ENCODE data around the gene WTIP.
"Not testable (repeated sequence)": the region's sequence is repeated elsewhere in the genome, so short reads cannot be mapped to it uniquely, and the experiment has no call there.

The WTIP gene

DNA sequence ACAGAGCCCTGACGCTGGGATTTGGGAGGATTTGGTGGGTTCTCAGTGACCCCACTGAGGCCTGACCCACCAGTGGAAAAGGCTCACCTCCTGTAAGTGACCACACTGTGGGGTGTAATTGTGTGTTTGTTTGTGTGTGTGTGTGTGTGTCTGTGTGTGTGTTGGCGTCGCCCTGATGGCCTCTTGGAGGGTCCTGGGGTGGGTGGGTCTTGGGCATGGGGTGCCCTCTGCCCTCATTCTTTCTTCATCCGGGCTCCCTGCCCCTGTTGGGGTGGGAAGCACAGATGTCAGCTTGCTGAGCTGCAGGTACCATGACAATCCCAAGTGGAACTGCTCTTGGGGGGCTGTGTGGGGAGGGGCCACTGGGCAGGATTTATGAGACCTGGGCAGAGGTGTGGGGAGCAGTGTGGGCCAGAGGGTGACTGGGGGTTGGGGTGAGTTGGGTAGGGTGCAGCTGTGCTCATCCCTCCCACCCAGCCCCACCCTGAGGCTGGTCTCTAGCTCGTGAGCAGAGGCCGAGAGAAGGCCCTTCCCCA, 22.8 kb downstream of the WTIP start:
- DNase-seq = no peak

DNA sequence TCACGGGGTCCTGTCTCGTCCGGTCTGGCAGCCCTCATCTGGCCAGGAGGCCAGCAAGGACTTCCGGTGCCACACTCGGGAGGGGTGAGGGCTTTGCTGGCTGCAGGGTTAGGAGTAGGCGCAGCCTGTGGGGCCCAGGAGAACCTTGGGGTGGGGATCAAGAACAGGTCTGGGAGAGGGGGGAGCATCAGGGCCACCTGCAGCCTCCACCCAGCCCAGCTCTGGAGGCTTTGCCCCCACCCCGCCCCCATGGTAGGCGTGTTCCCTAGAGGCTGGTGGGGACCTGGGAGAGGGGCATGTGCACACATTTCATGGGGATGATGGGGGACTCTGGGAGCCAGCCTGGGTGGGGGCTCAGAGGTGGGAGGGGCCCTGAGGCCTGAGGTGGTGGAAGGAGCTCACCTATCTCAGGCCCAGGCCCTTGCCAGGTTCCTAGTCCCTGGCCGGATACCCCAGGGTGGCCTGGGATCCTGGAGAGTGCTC, 23.3 kb downstream of the WTIP start:
- no peak for DNase-seq

GRCh38 chr19:34505321-34506025, 23.9 kb downstream of the WTIP start:
- no peak for DNase-seq

DNA sequence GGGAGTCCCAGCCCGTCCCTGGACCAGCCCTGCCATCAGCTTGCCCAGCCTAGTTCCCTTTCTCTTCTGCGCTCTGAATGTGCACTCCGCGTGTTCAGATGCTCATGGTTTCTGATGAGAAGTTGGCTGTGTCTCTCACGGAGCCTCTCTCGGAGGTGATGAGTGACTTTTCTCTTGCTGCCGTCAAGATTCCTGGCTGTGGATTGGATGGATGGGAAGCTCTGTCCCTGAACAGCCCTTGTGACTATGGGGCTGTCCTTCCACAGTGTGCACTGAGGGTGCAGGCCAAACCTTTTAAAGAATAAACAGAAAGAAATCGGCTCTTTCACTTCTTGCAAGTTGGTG, 24.4 kb downstream of the WTIP start:
- DNase-seq = no peak

DNA sequence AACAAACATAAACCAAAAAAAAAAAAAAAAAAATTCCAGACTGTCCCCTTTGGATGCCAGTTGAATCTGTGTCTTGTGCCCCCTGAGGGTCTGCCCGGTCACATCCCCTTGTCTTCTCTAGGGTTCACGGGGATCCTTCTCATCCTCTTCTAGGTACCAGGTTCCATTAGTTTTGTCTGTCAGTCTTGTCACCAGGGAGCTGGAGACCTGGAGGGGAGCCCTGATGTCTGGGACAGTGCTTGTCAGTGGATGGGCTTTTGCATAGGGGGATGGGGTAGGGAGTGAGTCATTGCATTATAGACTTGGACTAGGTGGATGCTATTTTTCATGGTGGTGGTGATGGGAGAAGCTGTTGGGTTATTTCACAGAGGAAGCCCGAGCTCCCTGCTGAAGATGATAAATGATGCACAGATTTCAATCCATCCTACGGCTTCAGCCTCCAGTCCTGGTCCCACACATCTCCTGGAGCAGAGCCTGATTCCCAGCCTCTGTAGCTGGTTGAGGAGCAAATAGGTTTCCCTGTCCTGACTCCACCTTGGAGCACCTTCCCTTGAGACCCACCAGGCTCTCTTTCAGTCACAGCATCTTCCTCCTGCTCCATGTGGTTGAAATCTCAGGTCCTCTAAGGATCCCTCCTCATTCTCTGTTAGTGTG, 26.0 kb downstream of the WTIP start:
- DNase-seq = no peak

DNA sequence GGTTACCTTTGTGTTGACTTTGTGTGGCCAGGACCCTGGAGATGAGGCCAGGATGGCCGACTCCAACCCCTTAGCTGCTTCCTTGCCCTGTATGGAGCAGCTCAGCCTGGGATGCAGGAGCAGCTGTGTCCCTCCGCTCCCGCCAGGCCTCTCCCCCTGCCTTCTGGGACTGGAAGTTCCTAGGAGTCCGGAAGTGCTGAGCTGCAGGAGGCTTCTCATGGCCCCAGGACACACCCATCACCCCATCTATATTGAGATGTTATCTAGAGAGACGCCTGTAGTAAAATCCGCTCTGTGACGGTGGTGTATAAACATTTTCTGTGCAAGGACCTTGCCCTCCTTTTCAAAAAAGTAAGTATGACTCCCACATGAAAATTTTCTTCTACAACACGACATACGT, 27.0 kb downstream of the WTIP start:
- no peak for DNase-seq

- DNase-seq = not testable (repeated sequence)
Measured at GRCh38 chr19:34510904-34511303, 29.3 kb downstream of the WTIP start.

DNA sequence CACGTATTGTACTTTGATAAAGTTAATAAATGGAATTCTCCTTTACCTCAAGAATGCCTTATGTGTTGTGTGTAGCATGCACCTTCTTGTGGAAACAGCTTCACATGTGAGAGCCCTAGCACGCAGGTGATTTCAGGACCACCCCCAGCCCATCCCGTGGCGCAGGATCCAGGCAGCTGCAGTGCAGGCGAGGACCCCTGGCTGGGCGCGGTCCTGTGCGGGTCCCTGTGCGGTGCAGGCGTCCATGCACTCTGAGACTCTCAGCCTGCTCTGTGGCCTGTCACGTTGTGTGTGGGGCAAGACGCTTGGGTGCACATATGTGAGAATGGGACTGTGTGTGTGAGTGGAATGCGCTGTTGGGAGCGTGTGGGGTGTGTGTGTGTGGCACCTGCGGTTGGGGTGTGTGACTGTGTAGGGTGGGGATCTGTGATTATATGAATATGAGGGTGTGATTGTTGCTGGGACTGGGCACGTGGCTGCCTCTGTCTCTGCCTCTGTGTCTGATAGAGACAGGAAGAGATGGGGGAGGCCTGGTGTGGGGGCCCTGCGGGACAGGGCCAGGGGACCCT, 30.8 kb downstream of the WTIP start:
- DNase-seq = no peak

DNA sequence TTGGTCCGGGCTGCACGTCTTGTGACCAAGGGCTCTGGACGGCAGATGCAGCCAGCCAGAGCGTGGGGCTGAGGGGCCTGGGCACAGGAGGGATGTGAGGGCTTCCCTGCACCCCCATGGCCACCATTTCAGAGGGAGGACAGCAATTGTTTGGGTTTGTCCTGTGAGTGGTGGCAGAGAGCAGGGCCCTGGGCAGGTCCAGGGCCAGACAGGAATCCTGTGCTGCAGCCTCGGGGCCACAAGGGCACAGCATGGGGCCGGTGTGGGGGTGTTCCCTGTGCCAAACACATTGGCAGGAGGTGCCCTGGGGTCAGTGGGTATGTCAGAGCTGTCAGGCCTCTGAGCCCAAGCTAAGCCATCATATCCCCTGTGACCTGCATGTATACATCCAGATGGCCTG, 32.2 kb downstream of the WTIP start:
- DNase-seq = no peak

DNA sequence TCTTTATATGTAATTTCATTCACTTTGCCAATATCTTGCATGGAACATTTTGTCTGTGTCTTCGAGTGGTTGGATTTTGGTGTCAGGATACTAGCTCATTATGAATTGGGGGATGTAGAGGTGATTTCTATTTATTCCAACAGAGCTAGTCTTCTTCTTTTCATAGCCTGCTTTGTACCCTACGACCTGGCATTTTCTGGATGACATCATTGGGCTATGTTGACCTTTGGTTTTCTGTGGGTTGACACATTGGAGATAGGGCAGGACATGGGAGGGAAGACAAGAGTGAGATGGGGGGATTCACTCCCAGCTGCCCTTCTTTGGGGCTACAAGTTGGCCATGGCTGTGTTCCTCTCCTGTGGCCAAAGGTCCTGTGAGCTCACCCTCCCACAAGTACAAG, 38.0 kb downstream of the WTIP start:
- no peak for DNase-seq

GRCh38 chr19:34523408-34523807, 41.9 kb downstream of the WTIP start:
- DNase-seq = no peak

GRCh38 chr19:34525001-34525400, 43.4 kb downstream of the WTIP start:
- DNase-seq = no peak

DNA sequence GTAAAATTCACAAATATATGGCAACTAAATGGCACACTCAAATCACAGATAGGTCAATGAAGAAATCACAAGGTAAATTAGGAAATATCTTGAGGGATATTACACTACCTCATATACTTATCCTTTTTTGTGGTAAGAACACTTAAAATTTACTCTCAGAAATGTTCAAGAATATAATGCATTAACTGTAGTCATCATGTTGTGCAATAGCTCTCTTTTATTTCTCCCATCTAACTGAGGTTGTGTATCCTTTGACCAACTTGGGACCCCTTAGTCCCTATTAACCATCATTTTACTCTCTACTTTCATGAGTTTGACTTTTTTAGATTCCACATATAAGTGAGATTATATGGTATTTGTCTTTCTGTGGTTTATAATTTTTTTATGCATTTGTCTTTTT, 52.6 kb downstream of the WTIP start:
- no peak for DNase-seq

DNA sequence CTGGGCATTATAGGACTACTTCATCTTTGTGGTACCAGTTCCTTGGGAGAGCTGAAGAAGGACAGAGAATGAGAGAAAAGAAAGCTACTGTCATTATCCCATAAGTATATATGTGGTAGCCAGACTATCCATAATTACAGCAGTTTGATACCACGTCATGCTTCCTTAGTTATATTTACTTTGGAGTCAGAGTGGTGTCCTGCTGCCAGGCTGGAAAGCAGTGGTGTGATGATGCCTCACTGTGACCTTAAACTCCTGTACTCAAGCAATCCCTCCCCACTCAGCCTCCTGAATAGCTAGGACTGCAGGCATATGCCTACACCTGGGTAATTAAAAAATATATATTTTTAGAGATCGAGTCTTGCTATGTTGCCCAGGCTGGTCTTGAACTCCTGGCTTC, 57.8 kb downstream of the WTIP start:
- DNase-seq = no peak

DNA sequence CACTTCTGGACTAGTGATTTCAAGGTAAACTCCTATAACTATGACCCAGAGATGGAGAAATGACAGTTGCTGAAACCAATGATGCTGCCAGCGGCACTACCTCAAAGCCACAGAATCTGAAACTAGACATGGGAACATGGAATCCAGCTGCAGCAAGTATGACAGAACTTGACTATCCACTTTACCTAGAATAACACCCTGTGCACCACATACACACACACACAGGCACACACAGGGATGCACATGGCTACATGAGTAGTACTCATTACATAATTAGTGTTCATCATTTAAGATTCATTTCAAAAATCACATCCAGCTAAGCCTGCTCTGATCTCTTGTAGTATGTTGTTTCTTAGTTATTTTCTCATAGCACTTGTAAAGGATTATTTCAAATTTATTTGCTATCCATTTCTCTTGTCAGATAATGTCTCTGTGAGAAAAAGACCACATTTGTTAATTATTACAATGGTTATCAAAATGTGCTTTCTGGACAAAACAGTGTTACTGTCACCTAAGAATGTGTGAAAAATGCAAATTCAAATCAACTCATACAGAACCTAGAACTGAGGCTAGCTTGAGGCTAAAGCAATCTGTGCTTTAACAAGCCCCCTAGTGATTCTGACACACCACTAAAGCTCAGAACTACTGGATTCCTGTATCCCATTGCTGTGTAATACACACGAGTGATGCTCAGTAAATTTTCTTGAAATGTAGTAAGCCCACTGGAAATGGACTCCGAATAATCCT, 59.4 kb downstream of the WTIP start:
- DNase-seq = no peak

DNA sequence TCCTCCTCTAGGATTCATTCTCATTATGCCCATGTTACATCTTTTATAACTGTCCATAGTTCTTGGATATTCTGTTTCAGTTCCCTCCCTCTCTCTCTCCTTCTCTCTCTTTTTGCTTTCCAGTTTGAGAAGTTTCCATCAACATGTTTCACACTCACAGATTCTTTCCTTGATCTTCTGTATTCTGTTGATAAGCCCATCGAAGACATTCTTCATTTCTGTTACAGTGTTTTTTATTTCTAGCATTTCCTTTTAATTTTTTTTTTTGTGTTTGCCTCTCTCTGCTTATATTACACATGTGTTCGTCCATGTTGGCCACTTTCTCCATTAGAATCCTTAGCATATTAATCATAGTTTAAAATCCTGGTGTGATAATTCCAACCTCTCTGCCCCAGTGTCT, 68.3 kb downstream of the WTIP start:
- DNase-seq = no peak

DNA sequence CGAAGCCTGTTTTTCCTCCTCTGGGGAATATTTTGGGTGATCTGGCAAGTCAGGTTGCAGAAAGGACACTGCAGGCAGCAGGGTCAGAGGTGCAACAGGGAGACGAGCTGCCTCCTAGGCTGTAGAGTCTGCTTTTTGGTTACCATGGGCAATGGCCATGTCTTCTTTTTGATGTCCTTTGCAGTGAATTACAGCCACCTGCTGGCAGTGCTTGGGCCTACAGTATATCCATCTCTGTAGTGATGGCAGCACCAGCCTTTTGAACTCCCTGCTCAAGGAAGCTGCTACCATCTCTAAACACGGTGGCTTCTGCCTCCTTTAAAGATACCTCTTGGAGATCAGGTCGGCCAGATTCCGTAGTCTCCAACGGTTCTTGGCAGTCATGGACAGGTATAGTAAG, 73.9 kb downstream of the WTIP start:
- no peak for DNase-seq

DNA sequence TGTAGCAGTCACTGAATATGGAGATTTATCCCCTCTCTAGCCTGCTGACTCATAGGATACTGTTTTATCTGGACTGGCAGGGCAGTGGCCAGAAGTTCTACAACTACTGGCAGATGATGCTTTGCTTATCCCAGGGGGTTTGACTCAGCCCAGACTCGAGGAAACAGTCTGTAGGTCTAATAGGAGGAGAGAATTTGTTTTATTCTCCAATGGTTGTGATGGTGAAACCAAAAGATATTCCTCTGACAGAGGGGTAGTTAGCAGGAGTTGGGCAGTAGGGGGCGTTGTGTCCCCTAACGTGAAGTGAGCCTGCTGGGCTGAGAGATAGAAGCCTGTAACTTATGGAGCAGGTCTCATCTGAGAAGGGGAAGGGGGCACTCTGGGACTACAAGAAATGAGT, 74.9 kb downstream of the WTIP start:
- DNase-seq = no peak

DNA sequence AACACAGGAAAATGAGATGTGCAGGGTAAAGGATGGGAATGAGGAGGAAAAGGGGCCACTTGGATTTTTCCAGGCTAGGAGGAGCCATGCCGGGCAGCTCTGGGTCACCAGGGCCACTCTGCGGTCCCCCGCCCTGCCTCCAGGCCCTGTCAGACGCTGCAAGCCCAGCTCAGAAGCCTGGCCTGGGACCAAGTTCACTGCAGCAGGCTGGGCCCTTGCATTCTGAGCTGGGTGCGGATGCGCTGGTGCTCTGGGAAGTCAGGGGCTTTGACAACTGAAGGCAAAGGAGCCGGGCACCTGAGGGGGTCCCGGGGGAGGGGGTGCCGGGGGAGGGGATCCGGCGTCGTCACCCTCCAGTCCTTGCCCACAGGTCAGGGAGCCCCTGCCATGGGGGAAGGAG, 77.5 kb downstream of the WTIP start:
- no peak for DNase-seq

DNA sequence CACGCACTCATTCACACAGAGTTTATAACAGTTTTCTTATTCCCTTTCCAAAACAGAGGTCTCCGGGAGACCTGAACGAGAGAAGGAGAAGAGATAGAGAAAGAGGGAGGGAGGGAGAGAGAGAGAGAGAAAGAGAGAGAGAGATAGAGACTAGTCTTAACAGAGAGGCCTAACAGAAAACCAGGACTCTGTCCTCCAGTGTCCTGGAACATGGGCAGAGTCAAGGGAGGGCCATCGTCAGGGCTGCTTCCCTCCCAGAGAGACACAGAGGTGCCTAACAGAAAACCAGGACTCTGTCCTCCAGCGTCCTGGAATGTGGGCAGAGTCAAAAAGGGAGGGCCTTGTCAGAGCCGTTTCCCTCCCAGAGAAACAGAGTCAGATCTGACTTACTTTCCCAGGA, 78.7 kb downstream of the WTIP start:
- no peak for DNase-seq
